HG03064 (cell line): Measurements from ENCODE around the gene ARHGEF19.

ENCODE experiments used
- ATAC-seq: cut with Tn5 transposase; IDR thresholded peaks from one replicate; pipeline ENCODE4 v1.9.1; 2021; ENCODE audit warnings: low read depth; ENCODE audit not compliant: unreplicated experiment

The ARHGEF19 gene

GRCh38 chr1:16184557-16185303, 27.7 kb downstream of the ARHGEF19 start:
- no peak for ATAC-seq

GRCh38 chr1:16183765-16184556, 28.5 kb downstream of the ARHGEF19 start:
- ATAC-seq, result no peak

- no peak for ATAC-seq
Observed at GRCh38 chr1:16183179-16183578, 29.3 kb downstream of the ARHGEF19 start.

GRCh38 chr1:16181887-16182719, 30.3 kb downstream of the ARHGEF19 start:
- no peak for ATAC-seq

GRCh38 chr1:16180291-16180824, 32.1 kb downstream of the ARHGEF19 start:
- no peak for ATAC-seq

GRCh38 chr1:16178596-16179497, 33.6 kb downstream of the ARHGEF19 start:
- no peak for ATAC-seq

- ATAC-seq, result no peak
Observed at GRCh38 chr1:16177306-16177705, 35.1 kb downstream of the ARHGEF19 start.

GRCh38 chr1:16176653-16177052, 35.8 kb downstream of the ARHGEF19 start:
- no peak for ATAC-seq

GRCh38 chr1:16175610-16176553, 36.6 kb downstream of the ARHGEF19 start:
- ATAC-seq, result no peak

GRCh38 chr1:16174886-16175598, 37.4 kb downstream of the ARHGEF19 start:
- no peak for ATAC-seq

- ATAC-seq, result no peak
Observed at GRCh38 chr1:16174261-16174868, 38.1 kb downstream of the ARHGEF19 start.

- no peak for ATAC-seq
Observed at GRCh38 chr1:16173447-16174260, 38.8 kb downstream of the ARHGEF19 start.

GRCh38 chr1:16172964-16173446, 39.4 kb downstream of the ARHGEF19 start:
- no peak for ATAC-seq

- no peak for ATAC-seq
Observed at GRCh38 chr1:16172218-16172830, 40.1 kb downstream of the ARHGEF19 start.

- ATAC-seq, result no peak
Observed at GRCh38 chr1:16171314-16172151, 40.9 kb downstream of the ARHGEF19 start.
